ENCODE results near the gene PRDM16. TPM values are rescaled to one million over a fixed set of nuclear protein-coding genes. Genes with fewer than 3 reads are reported as not detected.
"Not testable (repeated sequence)": the region's sequence is repeated elsewhere in the genome, so short reads cannot be mapped to it uniquely, and the experiment has no call there.

The PRDM16 gene
- total RNA-seq, 1 experiment from 2014 or later: not detected

DNA sequence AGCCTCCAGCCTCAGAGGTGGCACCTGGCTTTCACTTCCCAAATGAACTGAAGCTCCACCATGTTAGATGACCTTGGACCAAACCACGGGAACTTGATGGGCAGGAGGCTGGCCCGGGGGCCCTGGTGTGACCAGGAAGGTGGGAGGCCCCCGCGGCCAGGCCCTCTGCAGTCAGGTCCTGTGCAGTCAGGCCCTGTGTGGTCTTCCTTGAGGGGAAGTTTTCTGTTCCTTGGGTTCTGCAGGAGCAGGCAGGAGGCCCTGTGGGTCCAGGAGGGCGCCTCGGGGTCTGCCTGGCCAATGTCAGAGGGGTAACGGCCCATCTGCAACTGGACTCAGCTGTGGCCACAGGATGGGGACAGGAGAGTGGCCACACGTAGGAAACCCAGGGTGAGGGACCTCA is 13.0 kb downstream of the PRDM16 start:
- no peak for DNase-seq (ENCODE audit: low read depth)

DNA sequence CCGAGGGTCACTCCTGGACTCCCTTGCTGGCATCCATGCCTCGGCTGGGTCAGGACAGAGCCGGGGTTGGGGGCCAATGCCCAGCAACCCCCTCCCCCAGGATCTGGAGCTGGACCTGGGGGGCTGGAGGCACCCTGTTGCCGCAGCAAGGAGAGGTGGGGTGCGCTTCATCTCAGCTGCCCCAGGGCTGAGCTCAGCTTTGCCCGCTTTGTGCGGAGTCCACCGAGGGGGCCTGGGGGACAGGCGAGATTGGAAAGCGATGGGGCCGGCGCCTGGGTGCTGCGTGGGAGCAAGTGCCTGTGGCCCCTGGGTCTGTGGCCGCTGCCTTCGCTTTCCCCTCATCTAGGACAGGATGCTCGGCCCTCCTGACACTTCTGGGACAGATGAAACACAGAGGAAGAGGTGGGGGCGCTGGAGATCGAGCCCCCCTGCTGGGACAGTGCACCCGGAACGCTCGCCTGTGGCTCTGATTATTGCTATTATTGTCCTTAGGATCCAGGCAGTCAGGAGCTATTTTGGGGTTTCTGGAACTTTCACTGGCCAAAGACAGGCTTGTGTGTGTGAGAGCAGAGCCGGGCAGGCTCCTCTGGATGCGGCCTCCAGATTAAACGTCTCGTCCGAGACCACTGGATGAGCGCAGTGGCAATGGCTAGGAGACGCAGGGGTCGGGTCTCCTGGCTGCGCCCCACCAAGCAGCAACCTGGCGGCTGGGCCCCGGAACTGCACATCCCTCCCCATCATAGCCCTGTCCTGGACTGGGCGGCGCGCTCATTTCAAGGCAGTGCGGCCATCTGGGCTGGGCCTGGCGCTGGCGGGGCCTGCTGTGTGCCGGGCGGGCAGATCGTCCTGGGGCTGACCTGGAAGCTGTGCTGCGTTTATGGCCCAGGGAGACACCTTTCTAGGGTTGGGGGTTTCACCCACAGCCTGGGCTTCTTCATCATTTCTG is 13.8 kb downstream of the PRDM16 start:
- DNase-seq (ENCODE audit: low read depth): no peak

DNA sequence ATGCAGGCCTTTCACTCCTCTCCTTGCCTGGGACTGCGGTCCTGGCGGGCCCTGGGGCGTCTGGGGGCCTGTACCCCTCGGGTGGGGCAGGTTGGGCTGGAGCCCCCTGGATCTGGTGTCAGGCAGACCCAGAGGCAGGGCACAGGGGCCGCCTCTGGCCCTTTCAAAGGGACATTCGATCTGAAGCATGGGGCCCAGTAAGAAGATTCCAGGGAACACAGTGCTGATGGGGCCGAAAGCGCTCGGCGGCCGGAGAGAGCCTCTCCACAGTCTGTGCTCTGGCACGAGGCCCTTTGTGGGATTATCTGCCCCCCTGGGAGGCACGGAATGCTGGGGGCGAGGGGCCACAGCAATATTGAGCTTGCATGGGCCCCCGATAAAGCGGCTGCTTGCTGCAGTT is 15.2 kb downstream of the PRDM16 start:
- DNase-seq (ENCODE audit: low read depth): no peak

DNA sequence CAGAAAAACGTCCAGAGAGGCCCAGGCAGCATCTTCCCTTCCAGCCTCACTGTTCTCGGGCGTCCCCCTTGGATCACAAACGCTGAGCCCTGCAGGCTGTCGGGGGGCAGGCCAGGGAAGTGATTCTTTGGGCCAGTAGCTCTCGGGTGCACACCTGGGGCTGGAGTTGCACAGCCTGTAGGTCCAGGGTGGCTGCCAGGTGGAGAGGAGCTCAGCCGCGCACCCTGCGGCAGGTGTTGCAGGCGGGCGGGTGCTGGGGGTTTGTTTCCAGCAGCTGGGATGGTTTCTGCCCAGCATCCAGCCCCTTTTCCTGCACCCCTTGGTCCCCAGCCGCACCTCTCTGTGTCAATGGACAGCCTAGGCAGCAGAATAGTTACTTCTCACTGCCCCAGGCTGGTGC is 15.7 kb downstream of the PRDM16 start:
- no peak for DNase-seq (ENCODE audit: low read depth)

DNA sequence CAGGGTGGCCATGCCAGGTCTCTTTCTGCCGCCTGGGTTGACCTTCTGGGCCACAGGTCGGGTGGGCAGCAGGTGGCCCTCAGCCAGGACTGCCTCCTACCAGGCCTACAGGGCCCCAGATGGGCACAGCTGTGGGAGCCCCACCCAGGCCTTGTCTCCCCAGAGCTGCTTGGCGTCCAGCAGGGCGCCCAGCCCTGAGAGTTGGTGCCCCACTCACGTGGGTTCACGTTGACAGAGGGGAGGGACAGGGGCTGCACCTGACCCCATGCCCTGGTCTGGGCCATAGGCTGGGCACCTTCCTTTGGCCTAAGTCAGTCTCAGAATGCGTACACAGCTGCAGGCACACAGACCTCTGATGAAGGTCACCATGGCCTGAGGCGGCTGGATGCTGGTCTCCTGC is 16.7 kb downstream of the PRDM16 start:
- no peak for DNase-seq (ENCODE audit: low read depth)

DNA sequence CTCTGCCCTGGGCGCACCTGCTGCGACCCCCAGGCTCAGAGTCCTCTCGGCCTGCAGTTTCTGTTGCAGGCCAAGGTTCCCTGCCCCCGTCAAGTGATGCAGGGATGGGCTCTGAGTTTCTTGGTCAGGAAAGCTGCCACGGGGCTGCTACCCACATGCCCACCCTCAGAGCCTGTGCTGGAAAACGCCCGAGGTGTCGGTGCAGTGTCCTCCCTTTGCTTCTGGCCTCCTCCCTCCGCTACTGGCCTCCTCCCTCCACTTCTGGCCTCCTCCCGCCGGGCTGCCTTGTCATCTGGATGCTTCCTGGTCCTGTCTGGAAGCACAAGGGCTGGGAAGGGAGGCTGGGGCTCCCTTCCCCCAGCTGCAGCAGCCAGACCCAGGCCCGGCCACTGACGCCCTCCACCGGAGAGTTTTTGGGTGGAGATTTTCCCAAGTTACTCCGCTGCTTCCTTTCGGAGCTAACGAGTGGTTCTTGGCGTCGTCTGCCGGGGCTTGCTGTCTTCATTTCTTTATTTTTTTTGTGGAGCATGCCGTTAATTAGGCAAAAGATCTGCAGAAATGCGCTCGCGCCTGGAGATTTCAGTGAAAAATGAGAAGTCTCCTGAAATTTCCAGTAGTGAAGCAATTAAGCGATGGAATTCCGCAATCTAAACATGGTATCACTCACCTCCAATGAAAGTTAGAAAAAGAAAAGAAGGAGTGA is 17.4 kb downstream of the PRDM16 start:
- DNase-seq (ENCODE audit: low read depth): no peak

DNA sequence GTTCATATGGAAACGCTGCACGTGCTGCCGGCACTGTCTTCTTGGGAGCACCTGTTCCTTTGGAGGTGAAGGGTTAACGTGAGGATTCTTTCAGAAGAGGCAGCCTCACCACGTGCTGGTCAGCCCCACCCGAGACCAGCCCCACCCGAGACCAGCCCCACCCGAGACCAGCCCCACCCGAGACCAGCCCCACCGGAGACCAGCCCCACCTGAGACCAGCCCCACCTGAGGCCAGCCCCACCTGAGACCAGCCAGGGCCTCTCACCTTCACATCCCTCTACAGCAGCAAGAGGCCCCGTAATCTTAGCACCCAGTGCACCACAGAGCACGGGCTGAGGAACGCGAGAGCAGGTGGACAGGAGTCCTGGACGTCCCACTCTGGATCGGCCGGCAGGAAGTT is 18.0 kb downstream of the PRDM16 start:
- no peak for DNase-seq (ENCODE audit: low read depth)

DNA sequence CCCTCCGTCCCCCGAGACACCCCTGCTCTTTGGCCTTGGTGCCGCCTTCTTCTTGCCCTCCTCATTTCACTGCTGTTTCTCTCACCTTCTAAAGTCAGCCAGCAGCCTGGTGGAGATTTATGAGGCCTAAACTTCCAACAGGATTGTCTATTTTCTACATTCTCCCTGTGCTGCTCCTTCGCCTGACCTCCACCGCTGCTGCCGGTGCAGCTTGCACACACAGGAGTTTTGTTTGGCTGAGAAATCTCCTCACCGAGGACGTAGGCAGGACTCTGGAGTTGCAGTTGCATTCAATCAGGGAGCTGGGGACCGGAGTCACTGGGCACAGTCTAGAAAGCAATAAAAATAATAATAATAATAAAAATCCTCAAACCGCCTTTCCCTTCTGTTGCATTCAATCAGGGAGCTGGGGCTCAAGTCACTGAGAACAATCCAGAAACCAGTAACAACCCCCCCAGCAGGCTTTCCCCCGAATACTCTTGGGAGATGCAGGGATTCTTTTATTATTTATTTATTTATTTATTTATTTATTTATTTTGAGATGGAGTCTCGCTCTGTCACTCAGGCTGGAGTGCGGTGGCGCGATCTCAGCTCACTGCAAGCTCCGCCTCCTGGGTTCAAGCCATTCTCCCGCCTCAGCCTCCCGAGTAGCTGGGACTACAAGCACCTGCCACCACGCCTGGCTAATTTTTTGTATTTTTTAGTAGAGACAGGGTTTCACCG is 19.1 kb downstream of the PRDM16 start:
- not testable (repeated sequence) for DNase-seq (ENCODE audit: low read depth)

DNA sequence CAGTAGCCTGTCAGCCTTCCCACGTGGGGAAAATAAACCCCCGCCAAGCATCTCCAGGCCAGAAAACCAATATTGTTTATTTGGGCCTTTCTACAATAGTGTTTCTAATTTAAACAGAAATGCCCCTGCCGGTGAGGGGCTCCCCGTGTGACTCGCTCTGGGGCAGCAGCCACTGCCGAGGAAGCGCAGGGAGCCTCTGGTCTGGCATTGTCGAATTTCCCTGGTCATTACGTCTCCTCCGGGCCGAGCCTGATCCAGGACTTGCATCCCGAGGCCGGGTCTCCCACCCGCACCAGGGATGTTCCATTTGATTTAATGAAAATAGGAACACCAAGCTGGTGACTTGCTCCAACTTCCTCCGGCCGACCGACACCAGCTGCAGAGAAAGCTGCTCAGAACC is 20.5 kb downstream of the PRDM16 start:
- DNase-seq (ENCODE audit: low read depth): no peak

DNA sequence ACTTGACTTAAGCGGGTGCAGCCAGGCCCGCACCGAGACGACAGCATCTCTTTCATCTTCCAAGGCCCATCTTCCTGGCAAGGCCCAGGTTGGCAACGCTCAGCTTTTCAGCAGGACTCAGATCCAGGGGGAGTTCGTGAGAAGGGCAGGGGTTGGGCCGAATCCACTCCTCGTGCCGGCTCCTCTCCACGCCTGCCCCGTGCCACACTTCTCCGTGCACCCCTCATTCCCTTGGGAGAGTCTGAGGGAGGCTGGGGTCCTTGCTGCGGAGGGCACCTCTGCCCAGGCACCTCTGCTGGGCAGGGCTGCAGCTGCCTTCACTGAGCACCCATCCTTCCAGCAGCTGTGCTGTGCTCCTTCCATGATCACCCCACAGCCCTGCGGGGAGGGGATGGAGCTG is 22.3 kb downstream of the PRDM16 start:
- DNase-seq (ENCODE audit: low read depth): no peak

DNA sequence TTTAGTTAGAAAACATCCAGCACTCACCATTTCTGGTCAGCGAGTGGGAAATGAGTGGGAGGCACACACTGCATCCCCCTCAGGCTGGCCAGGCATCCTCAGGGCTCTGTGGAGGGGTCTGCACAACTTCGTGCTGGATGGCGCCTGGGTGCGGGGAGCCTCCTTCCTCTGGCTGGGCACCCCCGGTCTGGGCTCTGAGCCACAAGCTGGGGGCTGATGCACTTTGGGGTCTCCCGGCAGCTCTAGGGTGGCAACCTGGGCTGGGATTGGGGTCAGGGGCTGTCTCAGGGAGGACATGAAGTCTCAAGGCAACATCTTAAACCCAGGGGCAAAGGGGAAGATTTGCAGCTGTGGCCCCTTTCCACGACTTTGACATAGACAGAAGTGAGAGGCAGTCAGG is 23.5 kb downstream of the PRDM16 start:
- DNase-seq (ENCODE audit: low read depth): no peak

DNA sequence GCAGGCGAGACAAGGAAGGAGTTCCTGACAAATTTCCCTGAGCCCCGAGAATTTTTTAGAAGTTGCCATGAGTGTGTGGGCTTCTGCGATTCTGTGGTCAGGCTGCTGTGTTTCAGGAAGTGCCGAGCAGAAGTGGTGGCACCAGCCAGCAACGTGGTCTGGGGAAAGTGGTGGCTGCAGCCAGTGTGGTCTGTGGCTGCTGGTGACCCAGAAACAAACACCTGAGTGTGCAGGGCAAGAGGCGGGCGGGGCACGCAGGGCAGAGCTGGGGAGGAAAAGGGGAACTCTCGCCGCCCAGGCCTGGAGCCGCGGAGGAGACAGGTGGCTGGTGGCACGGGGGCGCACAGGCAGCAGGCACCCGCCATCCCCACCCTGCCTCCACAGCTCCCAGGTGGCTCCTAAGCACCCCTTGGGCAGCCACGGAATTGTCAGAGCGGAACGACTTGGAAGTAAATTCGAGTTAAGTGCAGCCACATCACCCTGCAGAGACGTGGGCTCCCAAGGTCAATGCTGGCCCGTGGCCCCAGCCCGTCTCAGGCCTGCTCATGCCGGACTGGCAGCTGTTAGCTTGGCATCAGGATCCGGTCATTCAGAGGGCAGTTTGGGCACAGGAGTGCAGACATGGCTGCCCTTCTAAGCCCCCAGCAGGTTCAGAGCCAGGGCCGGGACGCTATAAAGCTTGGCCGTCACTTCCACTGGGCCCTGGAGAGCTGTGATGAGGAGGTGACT is 25.1 kb downstream of the PRDM16 start:
- DNase-seq (ENCODE audit: low read depth): no peak

DNA sequence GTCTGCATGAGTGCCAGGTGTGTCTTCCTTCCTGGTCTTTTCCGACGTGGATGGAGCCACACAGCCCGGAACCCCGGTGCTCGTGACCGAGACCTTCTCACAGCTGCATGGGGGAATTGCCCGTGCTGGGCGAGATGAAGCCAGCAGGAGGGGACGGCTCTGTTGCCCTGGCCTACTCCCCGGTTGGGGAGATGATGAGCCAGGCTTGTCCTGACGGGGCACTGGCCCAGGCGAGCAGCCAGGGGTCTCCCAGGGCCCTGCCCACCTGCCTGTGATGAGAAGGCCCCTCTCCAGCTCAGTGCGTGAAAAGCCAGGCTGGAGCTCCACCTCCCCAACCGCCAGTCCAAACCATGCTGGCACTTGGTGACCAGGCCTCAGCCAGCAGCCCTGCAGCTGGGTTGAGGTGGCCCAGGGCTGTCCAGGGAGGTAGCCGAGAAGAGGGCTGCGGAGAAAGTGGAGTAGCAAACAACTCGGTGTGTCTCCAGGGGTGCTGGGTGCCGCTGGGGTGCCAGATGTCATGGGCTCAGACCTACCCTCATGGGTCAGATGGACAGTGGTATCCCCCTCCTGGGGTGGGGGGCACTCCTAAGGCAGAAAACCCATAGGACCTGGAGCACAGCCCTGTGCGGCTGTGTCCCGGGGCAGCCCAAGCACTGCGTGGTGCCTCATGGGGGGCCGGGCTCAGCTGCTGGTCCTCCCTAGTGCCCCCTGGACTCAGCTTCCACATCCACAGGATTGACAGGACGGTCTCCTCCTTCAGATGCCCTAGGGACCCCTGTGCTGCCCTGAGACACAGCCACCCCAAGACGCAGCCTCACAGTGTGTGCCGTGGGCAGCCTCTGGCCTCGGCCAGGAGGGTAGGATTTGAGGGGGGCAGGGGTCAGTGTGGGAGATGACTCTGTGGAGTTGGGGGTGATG is 26.1 kb downstream of the PRDM16 start:
- no peak for DNase-seq (ENCODE audit: low read depth)

DNA sequence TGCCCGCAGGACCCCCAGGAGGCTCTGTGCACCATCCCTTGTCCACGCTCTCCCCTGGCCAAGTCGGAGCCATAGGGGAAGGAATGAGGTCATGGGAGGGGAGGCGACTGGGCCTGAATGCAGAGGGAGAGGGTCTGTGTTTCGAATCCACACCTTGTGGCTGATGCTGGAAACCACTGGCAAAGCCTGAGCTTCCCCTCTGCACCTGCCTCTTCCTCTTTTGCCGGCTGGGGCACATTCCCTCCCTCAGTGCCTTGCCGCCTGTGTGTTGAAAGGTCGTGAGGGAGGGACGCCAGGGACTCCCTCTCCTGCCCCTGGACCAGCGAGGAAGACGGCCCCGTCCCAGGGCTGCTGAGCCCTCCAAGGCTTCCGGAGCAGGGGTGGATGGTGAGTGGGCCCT is 27.3 kb downstream of the PRDM16 start:
- no peak for DNase-seq (ENCODE audit: low read depth)

DNA sequence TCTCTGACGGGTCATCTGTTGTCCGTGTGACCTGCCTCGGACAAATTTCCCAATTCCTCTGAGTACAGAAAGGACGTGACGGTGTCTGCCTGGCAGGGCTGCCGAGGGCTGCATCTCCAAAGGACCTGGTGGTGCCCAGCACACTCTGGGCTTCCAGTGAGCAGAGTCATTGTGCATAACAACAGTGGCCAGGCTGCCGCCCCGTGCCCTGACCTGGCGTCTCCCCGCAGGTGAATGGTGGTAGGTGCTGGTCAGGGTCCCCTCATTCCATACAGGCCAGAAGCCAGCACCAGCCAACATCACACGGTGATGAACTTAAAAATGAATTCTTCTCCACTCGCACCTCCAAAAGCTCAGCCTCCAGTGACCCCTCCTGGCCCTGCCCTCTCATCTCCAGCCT is 28.2 kb downstream of the PRDM16 start:
- DNase-seq (ENCODE audit: low read depth): no peak

DNA sequence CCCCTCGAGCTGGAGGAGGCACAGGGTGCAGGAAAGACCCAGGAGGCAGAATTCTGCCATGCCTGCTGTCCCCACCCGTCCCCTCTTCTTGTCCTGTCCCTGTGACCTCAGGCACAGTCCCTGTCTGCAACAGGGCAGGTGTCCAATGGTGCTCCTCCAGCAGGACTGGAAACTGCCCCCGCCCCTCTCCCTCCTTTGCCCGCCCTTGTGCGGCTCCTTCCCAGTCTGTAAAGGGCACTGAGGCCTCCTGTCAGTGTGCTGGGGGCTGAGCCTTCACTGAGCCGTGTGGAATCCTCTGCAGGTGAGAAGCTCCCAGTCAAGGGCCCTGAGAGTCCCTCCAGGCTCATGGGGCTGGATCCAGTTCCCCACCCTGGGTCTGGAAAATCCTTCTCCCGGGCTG is 28.9 kb downstream of the PRDM16 start:
- no peak for DNase-seq (ENCODE audit: low read depth)

DNA sequence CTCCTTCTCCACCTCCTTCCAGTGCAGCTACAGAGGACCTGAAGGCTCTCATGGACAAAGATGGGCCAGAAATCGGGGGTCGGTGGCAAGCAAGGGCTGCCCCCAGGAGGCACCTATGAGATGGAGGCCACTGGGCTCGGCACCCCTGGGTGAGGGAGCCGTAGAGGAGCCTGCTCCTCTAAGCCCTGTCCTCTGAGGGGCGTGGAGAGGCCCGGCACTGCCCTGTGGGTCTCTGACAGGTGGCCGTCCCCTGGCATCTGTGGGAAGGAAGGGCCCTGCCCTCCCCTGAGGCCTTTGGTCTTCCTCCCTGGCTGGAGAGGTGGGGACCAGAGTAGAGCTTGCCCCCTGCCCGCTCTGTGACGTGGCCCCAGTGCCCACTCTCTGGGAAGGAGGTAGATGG is 30.9 kb downstream of the PRDM16 start:
- DNase-seq (ENCODE audit: low read depth): no peak

DNA sequence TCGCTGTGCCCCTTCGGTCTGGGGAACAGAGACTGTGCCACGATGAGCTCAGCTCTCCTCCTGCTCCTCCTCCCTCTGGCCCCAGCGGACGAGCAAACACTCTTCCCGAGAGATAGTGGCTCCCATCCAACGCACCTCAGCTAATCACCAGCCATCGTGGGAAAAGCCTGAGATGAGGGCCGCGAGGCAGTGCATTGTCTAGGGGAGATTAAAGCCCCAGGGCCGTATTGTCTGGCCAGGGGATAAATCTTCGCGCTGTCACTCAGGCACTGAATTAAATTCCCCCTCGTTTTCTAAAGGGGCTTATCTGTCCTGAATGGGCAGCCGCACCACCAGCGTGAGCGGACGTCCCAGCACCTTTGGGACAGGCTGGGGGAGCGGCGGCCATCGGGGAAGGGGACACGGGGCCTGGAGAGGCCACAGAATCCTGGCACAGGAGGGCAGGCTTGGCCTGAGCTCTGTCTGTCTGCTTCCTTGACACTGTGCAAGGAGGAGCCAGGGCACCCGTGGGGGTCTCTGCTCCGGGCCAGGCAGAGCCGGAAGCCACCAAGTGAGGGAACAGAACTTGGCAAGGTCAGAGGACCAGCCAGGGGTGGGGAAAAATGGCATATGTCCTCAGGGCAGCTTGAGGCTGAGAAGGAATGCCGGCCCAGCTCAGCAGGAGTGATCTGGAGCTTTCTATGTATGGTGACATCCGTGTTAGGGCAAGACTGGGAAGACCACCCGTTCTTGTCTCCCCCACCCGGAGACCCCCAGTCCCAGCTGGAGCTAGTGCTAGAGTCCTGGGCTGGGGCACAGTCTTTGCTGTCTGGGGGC is 32.3 kb downstream of the PRDM16 start:
- no peak for DNase-seq (ENCODE audit: low read depth)

DNA sequence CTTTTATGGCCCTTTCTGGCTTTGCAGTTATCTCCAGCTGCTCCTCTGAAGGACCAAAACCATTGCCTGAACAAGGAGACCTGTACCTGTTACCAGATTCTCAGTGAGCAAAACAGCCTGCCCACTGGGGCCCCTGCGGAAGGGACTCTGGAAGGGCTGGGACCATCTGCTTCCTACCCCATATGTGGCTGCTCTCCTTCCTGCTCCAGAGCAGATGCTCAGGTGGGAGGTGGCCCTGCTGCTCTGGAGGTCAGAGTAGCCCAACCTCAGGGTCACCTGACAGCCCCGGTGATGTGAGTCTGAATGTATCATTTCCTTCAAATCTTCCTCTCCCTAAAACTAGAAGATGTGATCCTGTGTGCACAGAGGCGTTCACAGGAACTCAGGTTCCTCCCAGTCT is 33.6 kb downstream of the PRDM16 start:
- DNase-seq (ENCODE audit: low read depth): no peak
